ENCODE data around the gene MOXD1.

DNA sequence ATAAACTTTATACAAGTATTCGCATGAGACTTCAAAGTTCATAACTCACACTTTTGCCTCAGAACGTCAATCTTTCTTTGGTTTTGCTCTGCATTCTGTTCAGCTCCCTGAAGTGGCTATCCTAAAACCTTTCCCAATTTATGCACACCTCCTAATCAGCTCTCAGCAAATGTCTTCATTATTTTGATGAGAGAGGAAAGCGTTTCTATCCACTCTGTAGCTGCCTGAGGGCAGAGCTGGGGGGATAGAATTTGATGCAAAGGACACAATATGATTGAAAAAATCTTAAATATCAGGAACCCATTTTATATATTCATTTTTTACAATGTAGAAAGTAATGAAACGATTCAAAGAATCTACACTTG is 66.8 kb downstream of the MOXD1 start:
- TF ChIP-seq, protein P1, sequence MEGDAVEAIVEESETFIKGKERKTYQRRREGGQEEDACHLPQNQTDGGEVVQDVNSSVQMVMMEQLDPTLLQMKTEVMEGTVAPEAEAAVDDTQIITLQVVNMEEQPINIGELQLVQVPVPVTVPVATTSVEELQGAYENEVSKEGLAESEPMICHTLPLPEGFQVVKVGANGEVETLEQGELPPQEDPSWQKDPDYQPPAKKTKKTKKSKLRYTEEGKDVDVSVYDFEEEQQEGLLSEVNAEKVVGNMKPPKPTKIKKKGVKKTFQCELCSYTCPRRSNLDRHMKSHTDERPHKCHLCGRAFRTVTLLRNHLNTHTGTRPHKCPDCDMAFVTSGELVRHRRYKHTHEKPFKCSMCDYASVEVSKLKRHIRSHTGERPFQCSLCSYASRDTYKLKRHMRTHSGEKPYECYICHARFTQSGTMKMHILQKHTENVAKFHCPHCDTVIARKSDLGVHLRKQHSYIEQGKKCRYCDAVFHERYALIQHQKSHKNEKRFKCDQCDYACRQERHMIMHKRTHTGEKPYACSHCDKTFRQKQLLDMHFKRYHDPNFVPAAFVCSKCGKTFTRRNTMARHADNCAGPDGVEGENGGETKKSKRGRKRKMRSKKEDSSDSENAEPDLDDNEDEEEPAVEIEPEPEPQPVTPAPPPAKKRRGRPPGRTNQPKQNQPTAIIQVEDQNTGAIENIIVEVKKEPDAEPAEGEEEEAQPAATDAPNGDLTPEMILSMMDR (IDR thresholded peaks at IDR 0.05), result no peak
- TF ChIP-seq POLR2A (IDR thresholded peaks at IDR 0.05), result no peak
